IMR-90 (cell line): ENCODE measurements around the gene HOXA13.

Experiments
- CEBPB ChIP-seq: IDR thresholded peaks from 2 replicates; pipeline ENCODE4 v1.6.1; 2012; ENCODE audit warnings: low read depth, low read length, improper control_type of control experiment
- MAFK ChIP-seq: IDR thresholded peaks from 2 replicates; pipeline ENCODE4 v1.6.1; 2012; ENCODE audit warnings: low read depth, low read length, improper control_type of control experiment
- MAZ ChIP-seq: IDR thresholded peaks from 2 replicates; pipeline ENCODE4 v1.6.1; 2012; ENCODE audit warnings: low read depth, mild to moderate bottlenecking, low read length, improper control_type of control experiment, moderate library complexity, borderline replicate concordance
- POLR2A ChIP-seq: IDR thresholded peaks from 2 replicates; pipeline ENCODE4 v1.6.1; 2012; ENCODE audit warnings: mild to moderate bottlenecking, low read depth, low read length
- RAD21 ChIP-seq: IDR thresholded peaks from 2 replicates; pipeline ENCODE4 v1.6.1; 2012; ENCODE audit warnings: low read length, improper control_type of control experiment
- SMC3 ChIP-seq: fragments of 150-350 bp; IDR thresholded peaks from 2 replicates; pipeline ENCODE4 v1.6.1; 2016; ENCODE audit warnings: low read depth, mild to moderate bottlenecking, antibody characterized with exemption, low read length, moderate library complexity
- TF ChIP-seq, protein P1 (sequence below): conservative IDR thresholded peaks from 2 replicates; pipeline ENCODE4 v1.5.1; 2012; ENCODE audit warnings: mild to moderate bottlenecking, low read depth, low read length, improper control_type of control experiment
- TF ChIP-seq, protein P2 (sequence below): fragments of 150-350 bp; IDR thresholded peaks from 2 replicates; pipeline ENCODE4 v1.6.1; 2017; ENCODE audit warnings: mild to moderate bottlenecking, antibody characterized with exemption, low read length, low read depth

- TF ChIP-seq, protein P1, sequence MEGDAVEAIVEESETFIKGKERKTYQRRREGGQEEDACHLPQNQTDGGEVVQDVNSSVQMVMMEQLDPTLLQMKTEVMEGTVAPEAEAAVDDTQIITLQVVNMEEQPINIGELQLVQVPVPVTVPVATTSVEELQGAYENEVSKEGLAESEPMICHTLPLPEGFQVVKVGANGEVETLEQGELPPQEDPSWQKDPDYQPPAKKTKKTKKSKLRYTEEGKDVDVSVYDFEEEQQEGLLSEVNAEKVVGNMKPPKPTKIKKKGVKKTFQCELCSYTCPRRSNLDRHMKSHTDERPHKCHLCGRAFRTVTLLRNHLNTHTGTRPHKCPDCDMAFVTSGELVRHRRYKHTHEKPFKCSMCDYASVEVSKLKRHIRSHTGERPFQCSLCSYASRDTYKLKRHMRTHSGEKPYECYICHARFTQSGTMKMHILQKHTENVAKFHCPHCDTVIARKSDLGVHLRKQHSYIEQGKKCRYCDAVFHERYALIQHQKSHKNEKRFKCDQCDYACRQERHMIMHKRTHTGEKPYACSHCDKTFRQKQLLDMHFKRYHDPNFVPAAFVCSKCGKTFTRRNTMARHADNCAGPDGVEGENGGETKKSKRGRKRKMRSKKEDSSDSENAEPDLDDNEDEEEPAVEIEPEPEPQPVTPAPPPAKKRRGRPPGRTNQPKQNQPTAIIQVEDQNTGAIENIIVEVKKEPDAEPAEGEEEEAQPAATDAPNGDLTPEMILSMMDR, result no peak
- TF ChIP-seq POLR2A, result no peak
- no peak for TF ChIP-seq RAD21
- no peak for TF ChIP-seq SMC3
- no peak for TF ChIP-seq MAFK
- TF ChIP-seq MAZ, result no peak
- TF ChIP-seq, protein P2, sequence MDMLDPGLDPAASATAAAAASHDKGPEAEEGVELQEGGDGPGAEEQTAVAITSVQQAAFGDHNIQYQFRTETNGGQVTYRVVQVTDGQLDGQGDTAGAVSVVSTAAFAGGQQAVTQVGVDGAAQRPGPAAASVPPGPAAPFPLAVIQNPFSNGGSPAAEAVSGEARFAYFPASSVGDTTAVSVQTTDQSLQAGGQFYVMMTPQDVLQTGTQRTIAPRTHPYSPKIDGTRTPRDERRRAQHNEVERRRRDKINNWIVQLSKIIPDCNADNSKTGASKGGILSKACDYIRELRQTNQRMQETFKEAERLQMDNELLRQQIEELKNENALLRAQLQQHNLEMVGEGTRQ, result no peak
- no peak for TF ChIP-seq CEBPB
Observed at GRCh38 chr7:27208998-27209397, 9.1 kb upstream of the HOXA13 start.
